HG03460 (cell line): ENCODE results near the gene NTSR1.

Experiments
- ATAC-seq: cut with Tn5 transposase; IDR thresholded peaks from one replicate; pipeline ENCODE4 v1.9.1; 2021; ENCODE audit not compliant: unreplicated experiment

Gene NTSR1

DNA sequence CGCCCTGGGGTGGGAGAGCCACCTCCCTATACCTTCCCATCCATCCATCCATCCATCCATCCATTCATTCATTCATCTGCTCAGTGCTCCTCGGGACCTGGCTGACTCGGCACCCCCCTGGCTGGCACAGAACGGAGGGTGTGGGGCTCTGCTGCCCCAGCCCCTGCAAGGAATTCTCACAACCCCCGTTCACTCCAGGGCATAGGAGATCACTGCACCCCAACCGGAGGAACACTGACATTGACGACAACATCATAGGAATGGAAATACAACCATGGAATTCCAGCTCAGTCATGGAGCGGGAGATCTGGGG lies 59.6 kb downstream of the NTSR1 start:
- no peak for ATAC-seq

DNA sequence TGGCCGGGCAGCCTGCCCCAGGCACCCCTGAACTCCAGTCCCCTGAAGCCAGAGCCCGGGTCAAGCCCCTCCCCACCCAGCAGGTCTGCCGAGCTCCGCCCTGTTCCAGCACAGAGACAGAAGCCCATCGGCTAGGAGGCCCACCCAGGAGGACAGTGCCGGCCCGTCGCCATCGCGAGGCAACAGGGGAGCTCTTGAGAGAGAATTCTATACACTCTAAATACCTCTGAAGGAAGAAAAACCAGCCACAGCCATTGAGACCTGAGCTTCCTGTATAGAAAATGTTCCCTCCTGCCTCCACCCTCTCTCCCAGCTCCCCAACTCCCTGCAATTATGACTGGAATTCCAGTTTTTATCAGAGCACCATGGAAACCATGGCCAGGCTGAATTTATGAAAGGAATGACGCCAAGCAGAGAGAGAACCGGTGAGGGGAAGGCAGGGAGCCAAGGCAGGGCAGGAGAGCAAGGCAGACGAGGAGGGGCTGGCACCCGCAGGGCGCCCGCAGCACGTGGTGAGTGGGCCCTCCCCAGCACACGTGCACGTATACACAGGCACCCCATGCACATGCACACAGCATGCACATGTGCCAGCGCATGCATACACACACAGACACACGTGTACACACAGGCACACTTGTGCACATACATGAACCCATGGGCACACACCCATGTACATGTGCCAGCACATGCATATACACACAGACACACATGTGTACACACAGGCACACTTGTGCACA lies 60.1 kb downstream of the NTSR1 start:
- no peak for ATAC-seq

DNA sequence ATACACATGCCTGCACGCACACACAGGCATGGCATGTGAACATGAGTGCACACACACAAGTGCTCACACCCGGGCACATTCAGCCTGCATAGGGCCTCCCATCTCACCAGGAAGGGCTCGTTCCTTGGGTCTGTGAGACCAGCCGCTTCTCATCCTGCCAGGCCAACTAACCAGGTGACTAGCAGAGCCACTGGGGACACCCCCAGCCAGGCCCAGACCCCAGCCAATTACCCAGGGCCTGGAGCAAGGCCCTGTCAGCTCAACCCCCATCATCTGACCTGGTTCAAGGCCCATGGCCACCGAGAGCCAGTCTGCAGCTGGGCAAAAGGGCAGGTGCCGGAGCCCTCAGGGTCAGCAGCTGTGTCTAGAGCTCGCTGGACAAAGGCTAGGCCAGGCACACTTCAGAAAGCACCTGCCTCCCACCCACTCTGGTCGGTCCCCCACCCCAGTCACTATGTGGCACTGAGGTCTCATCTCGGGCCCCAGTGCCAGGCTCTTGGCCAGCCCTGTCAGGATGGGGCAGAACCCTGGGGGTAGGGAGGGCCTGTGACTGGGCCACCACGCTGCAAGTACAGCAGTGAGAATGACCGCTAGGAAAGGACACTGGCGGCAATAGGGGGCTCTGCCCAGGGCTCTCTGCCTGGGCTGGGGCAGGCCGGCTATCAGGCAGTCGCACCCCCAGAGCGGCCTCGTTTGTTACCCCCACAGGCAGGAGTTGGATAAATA lies 60.9 kb downstream of the NTSR1 start:
- ATAC-seq = no peak

DNA sequence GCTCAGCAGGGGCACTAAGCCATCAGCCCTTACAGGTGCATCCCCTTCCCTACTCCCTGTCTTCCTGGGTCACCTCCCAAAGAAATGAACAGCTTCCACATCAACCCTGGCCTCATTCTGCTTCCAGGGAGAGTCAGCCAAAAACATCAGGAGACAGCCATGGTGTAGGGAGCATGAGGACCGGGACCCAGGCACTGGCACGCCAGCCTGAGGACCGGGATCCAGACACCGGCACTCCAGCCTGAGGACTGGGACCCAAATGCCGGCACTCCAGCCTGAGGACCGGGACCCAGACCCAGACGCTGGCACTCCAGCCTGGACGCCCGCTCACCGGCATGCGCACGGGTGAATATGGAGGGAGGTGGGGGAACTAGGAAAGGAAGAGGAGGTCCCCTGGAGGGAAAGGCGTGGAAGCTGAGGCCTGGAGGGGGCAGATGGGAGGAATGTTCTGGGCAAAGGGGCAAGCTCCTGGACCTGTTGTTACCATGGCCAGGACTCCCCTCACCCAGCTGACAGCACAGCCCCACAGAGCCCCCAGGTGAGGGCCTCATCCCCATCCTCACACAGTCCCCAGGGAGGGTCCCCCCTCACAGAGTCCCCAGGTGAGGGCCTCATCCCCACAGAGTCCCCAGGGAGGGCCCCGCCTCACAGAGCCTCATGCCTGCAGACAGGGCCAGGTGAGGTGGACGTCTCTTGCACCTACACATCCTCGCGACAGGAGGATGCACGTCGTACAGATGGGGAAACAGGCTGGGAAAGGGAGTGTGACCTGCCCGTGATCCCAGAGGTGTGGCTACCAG lies 61.7 kb downstream of the NTSR1 start:
- ATAC-seq = no peak

DNA sequence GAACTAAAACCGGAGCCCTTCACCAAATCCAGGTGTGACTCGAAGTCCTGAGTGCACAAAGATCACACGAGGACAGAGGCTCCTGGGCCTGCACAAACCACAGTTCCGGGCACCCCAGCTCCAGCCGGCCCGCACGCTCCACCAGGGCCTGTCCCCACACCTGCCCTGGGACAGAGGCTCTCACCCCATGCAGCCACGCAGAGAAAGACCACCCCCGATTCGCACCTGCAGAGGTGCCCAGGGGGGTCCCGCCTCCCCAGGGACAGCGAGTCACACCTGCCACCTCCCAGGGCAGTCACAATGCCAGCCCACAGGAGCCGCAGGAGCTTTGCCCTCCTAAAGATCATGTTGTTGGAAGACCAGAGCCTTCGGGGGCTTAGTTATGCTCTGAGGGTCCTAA lies 62.3 kb downstream of the NTSR1 start:
- no peak for ATAC-seq

DNA sequence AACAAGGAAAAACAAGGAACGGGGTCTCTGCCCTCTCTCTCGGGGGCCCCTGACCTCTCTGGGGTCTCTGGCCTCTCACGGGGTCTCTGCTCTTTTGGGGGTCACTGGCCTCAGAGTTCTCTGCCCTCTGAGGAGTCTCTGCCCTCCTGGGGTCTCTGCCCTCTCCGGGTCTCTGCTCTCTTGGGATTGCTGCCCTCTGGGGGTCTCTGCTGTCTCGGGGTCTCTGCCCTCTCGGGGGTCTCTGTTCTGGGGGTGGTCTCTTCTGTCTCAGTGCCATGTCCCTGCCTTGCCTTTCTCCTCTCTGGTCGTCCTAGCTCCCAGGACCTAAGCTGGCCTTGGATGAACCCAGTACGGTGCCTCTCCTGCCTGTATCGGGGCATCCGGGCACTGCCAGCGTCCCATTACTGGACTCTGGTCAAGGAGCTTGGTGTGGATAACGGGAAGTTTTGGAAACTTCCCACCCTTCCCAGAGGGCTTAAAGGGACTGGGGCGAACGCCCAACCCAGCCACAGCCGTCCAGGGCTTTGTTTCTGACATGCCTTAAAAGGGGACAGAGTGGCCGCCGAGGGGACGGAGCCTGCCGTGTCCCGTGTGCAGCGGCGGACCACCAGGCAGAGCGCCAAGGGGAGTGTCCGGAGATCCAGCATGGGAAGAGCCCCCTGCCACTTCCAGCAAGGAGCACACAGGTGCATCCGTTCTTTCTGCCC lies 62.9 kb downstream of the NTSR1 start:
- ATAC-seq = no peak

DNA sequence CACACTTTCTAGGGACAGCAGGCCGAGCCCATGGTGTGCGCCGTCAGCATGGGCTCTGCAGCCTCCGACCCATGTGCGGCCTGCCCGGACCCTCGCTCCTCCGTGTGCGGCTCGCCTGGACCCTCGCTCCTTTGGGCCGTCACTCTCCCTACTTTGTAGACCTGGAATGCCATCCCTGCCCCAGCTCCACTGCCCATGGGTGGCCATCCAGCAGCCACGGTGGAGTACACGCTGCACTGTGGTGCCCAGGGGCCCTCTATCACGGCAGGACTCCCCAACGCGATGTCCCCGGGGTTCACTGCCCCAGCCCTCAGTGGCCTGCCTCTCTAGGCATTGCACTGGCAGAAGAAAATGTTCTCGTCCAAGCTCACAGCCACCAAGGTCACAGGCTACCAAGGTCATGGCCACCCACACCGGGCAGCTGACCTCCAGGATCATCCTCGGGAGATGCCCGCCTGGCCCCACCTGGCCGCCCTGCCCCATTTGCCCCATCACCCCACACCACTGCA lies 63.5 kb downstream of the NTSR1 start:
- ATAC-seq = no peak

DNA sequence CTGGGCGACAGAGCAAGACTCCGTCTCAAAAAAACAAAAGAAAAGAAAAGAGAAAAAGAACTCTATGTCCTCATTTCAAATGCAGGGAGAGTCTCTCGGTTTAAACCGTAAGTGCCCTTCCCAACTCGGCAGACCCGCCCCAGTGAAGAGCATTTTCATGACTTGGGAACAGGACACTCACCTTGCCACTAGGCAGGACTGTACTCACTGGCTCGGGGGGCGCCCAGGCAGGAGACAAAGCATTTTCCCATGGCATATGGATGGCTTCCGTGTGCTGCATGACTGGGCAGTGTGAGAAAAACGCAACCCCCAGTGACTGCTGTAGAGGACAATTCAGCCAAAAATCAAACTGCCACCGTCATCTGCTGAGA lies 64.0 kb downstream of the NTSR1 start:
- no peak for ATAC-seq

DNA sequence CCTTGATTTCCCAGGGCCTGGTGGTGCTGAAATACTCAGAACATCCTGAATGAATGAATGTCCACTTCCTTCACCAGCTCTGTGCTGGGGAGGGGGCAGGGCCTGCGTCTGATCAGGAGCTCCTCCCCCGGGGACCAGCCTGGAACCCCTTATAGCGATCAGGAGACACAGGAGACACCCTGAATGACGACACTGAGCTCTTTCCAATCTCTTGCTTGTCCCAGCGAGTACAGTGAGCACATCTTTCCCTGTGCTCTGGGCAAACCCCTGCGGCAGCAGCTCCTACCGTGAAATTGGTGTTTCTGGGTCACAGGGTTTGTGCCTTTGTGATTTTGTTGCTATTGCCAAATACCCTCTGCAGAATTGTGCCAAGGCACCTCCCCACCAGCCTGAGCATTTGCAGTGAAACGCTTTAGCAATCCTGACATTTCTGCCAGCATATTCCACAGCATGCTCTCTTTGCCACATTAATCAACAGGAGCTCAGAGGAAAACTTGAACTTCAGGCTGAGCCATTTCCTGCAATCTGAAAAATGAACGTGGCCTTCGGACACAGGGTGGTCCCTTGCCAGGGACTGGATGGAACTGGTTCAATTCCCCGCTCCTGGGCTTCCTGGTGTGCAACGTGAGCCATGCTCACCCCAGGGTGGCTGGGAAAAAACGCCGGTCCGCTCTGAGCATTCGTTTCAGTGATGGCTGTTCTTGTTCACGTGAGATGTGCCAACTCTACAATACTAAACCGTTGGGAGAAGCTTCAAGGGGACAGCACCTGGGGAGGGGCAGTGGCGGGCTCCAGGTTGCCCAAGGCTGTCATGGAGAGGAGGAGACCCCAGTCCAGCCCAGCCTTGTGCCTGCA lies 64.6 kb downstream of the NTSR1 start:
- ATAC-seq = no peak

DNA sequence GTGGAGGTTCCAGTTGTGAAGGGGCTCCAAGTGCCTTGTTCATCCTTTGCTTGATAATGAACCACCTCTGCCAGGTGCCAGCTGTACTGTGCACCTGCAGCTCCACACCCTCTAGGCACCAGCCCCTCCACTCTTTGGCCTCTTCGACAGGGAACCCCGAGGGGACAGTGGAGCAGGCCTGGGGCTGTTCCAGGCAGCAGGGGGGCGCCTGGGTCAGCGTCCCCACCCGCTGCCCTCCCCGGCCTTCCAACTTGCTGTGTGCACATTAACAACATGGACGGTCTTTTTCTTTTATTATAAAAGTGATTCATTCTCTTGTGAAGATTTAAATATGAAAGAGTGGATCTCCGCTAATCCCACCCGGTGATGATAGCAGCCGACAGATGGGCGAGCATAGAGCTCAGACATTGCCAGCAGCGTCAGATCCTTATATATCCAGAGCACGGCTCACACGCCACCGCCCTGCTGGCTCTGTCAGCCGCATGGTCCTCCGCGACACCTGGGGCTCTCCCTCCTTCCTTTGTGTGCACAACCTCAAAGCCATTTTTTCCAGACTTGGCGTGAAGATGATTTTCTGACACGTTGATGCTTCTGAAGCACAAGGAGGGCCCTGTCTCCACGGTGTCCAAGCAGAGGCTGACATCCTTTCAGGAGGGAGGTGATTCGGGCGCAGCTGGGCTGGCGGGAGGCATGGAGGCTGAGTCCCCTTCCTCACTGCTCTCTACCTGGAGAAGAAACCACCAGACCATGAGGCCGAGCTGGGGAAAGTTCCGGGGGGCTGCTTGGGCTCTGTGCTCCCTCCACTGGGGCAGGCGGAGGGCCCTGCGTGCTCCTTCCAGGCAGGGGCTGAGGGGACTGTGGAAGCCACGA lies 65.4 kb downstream of the NTSR1 start:
- ATAC-seq = no peak

DNA sequence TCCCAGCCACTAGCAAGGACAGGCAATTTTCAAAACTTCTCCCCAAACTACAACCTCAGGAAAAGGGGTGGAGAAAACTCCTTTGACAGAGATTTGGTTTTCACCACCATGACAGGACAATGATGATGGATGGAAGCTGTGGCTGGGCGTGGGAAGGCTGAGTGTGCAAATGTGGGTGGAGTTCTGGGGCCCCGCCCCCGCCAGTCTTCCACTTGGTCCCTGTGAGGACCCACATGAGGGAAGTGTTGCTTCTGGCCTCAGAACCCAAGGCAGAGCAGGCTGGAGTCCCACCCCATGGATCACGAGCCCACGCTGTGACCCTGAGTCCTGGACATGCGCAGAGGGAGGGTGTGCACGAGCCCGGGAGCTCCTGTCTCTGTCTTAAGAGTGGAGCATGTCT lies 66.1 kb downstream of the NTSR1 start:
- ATAC-seq = no peak

DNA sequence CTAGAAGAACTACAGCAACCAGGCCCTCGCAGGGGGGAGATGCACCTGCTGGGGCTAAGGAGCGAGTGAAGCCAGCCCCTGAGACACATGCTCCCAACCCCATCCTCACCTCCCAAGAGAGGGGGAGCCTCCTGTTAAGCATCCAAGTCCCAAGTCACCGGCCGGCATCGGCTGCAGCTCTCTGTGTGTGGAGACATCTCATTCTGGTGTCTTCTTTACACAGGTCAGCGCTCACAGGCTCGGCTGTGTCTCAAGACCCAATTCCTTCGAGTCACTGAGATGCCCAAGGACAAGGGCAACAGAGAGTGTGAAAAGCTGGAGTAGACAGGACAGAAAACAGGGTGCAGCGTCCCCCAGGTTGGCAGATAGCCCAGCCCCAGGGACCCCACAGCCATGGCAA lies 66.6 kb downstream of the NTSR1 start:
- ATAC-seq = no peak

DNA sequence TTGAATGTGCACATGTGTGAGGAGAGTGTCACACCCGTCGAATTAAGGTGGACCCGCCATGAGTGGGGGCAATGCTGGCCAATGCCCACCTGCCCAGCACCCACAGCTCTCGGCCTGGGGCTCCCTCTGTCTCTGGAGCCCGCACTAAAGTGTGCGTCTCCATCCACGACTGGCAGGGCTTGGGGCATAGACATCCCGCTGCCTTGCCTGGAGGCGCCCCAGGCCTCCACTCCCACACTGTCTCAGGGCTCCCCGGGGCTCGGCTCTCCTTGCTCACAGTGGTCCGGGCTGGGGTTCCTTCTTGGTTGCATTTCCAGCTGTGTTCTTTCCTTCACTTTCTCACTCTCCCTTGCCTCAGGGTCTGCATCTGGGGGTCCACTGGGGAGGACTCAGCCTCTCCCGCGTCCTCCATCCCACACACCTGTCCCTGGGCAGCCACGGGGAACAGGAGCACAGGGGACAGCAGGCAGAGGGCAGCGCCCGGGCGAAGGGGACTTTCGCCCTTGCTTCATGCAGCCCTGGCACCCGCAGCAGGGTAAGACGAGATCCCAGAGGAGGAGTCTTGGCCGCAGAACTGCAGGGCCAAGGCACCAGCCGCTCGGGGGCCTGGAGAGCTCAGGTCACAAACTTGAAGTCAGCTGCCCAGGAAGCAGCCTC lies 67.5 kb downstream of the NTSR1 start:
- ATAC-seq = no peak

DNA sequence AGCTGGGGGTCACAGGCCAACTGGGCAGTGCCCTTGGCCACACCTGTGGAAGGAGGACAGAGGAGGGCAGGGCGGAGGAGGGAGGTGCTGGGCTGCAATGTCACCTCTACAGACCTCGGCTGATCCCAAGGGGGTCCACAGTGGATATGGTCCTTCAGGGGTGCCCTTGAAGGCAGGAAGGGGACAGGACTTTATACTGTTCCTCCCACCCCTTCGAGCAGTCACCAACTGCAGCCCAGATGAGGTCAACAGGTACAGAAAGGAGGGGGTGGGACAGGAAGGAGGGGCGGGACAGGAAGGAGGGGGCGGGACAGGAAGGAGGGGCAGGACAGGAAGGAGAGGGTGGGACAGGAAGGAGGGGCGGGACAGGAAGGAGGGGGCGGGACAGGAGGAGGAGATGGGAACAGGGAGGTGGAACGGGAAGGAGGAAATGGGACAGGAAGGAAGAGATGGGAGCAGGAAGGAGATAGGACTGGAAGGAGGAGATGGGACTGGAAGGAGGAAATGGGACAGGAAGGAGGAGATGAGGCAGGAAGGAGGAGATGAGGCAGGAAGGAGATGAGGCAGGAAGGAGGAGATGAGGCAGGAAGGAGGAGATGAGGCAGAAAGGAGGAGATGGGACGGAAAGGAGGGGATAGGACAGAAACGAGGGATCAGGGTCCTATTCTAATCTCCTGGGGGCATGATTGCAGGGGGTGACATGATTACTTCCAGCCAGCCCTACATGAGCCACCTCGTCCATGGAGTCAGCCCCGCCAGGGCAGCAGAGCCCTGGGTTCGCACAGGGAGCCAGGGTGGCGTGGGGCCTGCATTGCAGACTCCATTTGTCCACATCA lies 68.3 kb downstream of the NTSR1 start:
- no peak for ATAC-seq

DNA sequence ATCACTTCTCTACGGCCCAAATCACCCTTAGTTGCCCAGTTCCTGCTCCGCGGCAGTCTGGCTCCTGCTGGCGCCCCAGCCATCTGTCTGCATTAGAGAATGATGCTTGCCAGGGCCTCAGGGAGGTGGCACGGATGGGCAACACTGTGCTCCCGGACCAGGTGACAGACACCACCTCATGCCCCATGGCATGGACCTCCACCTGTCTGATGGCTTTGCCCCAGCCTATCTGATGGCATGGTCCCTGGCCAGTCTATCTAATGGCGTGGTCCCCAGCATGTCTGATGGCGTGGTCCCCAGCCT lies 68.8 kb downstream of the NTSR1 start:
- no peak for ATAC-seq

DNA sequence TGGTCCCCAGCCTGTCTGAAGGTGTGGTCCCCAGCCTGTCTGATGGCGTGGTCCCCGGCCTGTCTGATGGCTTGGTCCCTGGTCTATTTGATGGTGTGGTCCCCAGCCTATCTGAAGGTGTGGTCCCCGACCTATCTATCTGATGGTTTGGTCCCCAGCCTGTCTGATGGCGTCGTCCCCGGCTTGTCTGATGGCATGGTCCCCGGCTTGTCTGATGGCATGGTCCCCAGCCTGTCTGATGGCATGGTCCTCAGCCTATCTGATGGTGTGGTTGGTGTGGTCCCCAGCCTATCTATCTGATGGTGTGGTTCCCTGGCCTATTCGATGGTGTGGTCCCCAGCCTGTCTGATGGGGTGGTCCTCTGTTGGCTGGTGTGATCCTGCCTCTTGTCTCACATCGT lies 69.4 kb downstream of the NTSR1 start:
- ATAC-seq = no peak

DNA sequence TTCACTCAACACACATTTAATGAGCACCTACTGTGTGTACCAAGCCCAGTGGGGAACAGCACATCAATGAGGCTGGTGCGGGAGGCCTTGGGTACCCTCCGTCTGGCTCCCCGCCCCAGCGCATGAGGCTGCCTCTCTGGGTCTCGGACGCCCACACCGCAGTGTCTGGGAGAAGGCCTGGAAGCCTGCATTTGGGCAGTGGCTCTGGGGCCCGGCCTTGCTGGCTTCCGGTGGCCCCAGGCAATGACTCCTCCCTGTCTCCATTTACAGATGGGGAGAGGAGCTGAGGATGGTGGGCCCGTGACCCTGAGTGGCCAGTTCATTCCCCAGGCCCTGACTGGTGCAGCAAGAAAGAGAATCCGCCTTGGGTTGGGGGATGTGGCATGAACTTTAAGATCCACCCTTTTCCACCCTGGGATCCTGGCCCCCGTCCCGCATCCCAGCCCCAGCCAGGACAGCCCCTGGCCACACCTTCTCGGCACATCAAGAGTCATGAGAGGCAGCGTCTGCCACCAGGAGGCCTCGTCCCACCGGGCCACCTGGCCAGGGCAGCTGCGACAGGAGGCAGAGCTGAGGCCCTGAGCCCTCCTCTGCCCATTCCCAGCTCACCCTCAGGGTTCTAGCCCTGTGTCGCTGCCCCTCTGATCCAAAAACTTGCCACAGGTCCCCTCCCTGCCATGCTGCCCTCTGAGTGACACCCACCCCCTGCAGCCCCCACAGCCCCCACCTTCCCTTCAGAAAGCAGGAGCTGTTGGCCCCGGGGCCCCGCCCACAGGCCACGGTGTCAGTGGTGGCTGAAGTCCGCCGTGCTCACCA lies 70.2 kb downstream of the NTSR1 start:
- ATAC-seq = no peak

DNA sequence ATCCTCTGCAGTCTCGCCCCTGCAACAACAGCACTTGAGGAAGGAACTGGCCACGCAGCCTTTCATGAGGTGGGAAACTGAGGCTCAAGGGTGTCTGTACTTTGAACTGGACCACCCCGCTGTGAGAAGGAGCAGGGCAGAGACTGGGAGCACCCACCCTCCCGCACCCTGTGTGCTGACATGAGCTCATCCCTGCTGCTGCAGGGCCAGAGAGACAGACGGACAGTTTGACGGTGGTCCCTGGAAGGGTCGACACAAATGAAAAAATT lies 70.7 kb downstream of the NTSR1 start:
- no peak for ATAC-seq
